ENCODE results near the gene FAM53B. TPM values are rescaled to one million over a fixed set of nuclear protein-coding genes. Genes with fewer than 3 reads are reported as not detected.

Gene FAM53B
- total RNA-seq, 2 experiments from 2014 or later, result 15.1 to 18.0 TPM

- H3K27me3 Mint-ChIP-seq, result no peaks in the 10 kb centered on the region
- H3K4me1 Mint-ChIP-seq (ENCODE audit: low read depth), result peaks cover 18% of the 10 kb centered on the region
- no peaks in the 10 kb centered on the region for H3K9me3 Mint-ChIP-seq
- ATAC-seq, result no peak
- no peak for DNase-seq
- ChIA-PET CTCF (no interaction called here), POLR2A (interaction anchor here (1.1 to 1.9 kb wide), 2 partner anchors 8 to 18 kb away, joined by 3 to 4 read pairs; no protein-coding TSS in a partner anchor)
- no peak overlapping the region for H3K27ac Mint-ChIP-seq
- peaks cover 1% of the 10 kb centered on the region for H3K36me3 Mint-ChIP-seq (ENCODE audit: low read depth)
- TF ChIP-seq CTCF (IDR thresholded peaks at IDR 0.05), result no peak
- intact Hi-C loops (cut with micrococcal nuclease), result no loop called here
- no peak overlapping the region for H3K4me3 Mint-ChIP-seq
Observed at GRCh38 chr10:124665091-124665490, 79.1 kb downstream of the FAM53B start.

- ChIA-PET POLR2A (interaction anchor here (0.5 to 1.9 kb wide), 4 partner anchors 9 to 129 kb away, joined by 3 to 4 read pairs (median 3); no protein-coding TSS in a partner anchor), CTCF (interaction anchor here (1.0 kb wide), 1 partner anchor 56 kb away, joined by 3 read pairs; no protein-coding TSS in a partner anchor)
- H3K36me3 Mint-ChIP-seq (ENCODE audit: low read depth), result peaks cover 1% of the 10 kb centered on the region
- H3K9me3 Mint-ChIP-seq, result no peaks in the 10 kb centered on the region
- no peak for TF ChIP-seq CTCF (IDR thresholded peaks at IDR 0.05)
- peaks cover 26% of the 10 kb centered on the region for H3K4me1 Mint-ChIP-seq (ENCODE audit: low read depth)
- H3K4me3 Mint-ChIP-seq, result no peak overlapping the region
- ATAC-seq (no peak), DNase-seq (no peak)
- H3K27ac Mint-ChIP-seq, result no peak overlapping the region
- H3K27me3 Mint-ChIP-seq, result no peaks in the 10 kb centered on the region
- intact Hi-C loops (cut with micrococcal nuclease), result no loop called here
Observed at GRCh38 chr10:124663766-124664360, 80.3 kb downstream of the FAM53B start.

- H3K36me3 Mint-ChIP-seq (ENCODE audit: low read depth), result peaks cover 1% of the 10 kb centered on the region
- ChIA-PET POLR2A (interaction anchor here (1.1 to 1.9 kb wide), 2 partner anchors 10 to 19 kb away, joined by 3 to 4 read pairs; no protein-coding TSS in a partner anchor), CTCF (interaction anchor here (1.0 kb wide), 1 partner anchor 56 kb away, joined by 3 read pairs; no protein-coding TSS in a partner anchor)
- H3K27me3 Mint-ChIP-seq, result no peaks in the 10 kb centered on the region
- TF ChIP-seq CTCF (IDR thresholded peaks at IDR 0.05), result no peak
- H3K4me1 Mint-ChIP-seq (ENCODE audit: low read depth), result peaks cover 32% of the 10 kb centered on the region
- H3K9me3 Mint-ChIP-seq, result no peaks in the 10 kb centered on the region
- no peak for DNase-seq
- H3K27ac Mint-ChIP-seq, result no peak overlapping the region
- intact Hi-C loops (cut with micrococcal nuclease), result no loop called here
- no peak for ATAC-seq
- H3K4me3 Mint-ChIP-seq, result no peak overlapping the region
Observed at GRCh38 chr10:124663228-124663627, 81.0 kb downstream of the FAM53B start.

GRCh38 chr10:124661660-124662180 lies 82.5 kb downstream of the FAM53B start:
- TF ChIP-seq CTCF (IDR thresholded peaks at IDR 0.05), result no peak
- no peaks in the 10 kb centered on the region for H3K36me3 Mint-ChIP-seq (ENCODE audit: low read depth)

More at GRCh38 chr10:124661660-124662180, 82.5 kb downstream of the FAM53B start:
- DNase-seq, result no peak
- Mint-ChIP-seq H3K4me3 (no peak overlapping the region), H3K4me1 (ENCODE audit: low read depth) (peaks cover 39% of the 10 kb centered on the region), H3K9me3 (no peaks in the 10 kb centered on the region), H3K27me3 (no peaks in the 10 kb centered on the region), H3K27ac (no peak overlapping the region)
- CTCF ChIA-PET, result interaction anchor here (0.9 to 1.8 kb wide), 2 partner anchors 79 to 80 kb away, joined by 3 to 6 read pairs; no protein-coding TSS in a partner anchor
- no peak for ATAC-seq
- intact Hi-C loops (cut with micrococcal nuclease), result no loop called here
- POLR2A ChIA-PET, result interaction anchor here (1.3 kb wide), 1 partner anchor 27 kb away, joined by 4 read pairs; no protein-coding TSS in a partner anchor
